Measurements from ENCODE around the gene DNAJC4.

Gene DNAJC4

DNA sequence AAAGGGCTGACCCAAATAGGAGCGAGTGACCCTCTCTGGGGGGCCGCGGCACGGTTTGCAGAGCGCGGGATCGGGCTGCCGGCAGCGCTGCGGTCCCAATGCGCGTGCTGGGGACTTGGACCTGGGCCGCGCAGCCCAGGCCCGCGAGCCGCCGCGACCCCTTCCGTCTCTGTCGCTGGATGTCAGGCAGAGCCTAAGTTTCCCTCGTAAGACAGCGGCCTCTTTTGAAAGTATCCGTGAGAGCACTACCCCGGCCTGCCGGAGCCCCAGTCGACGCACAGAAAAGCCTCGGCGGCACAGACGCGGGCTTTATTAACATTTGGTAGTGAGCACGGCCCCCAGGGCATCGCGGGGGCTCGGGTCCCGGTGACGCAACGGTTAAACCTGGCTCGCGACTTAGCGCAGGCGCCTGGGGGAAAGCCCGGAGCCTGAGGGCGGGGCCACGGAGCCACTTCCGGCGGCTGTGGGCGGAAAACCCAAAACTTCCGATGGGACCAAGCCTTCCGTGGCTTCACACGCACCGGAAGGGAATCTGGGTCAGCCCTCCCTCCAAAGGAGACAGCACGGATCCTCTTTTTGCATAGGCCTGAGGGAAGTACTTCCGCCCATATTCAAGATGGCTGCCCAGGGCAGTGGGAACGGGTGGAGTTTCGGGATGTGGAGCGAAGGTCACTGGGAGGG lies 39.3 kb downstream of the DNAJC4 start:
- no peak for TF ChIP-seq CTCF (IDR thresholded peaks at IDR 0.05; ENCODE audit: low read depth, low read length, missing control alignments)
- Histone ChIP-seq H3K27ac (peak overlapping the region; percentile 88), H3K27me3 (replicated peaks) (no peaks in the 10 kb centered on the region), H3K4me3 (ENCODE audit: low read depth, low read length) (peak overlapping the region; percentile 75), H3K36me3 (replicated peaks) (peaks cover 25% of the 10 kb centered on the region)
- in situ Hi-C loops (cut with HindIII; ENCODE audit: low pct_ligation_motif_present, low sequenced_read_pairs), result no loop called here
- peak; percentile 99 for DNase-seq

- no peak overlapping the region for H3K4me3 ChIP-seq (ENCODE audit: low read depth, low read length)
- peaks cover 2% of the 10 kb centered on the region for H3K36me3 ChIP-seq (replicated peaks)
- TF ChIP-seq CTCF (IDR thresholded peaks at IDR 0.05; ENCODE audit: low read depth, low read length, missing control alignments), result no peak
- no peak overlapping the region for H3K27ac ChIP-seq
- in situ Hi-C loops (cut with HindIII; ENCODE audit: low pct_ligation_motif_present, low sequenced_read_pairs), result no loop called here
- DNase-seq, result no peak
- no peaks in the 10 kb centered on the region for H3K27me3 ChIP-seq (replicated peaks)
These were observed 44.9 kb downstream of the DNAJC4 start for GRCh38 chr11:64275031-64275800.

- no peaks in the 10 kb centered on the region for H3K27me3 ChIP-seq (replicated peaks)
- TF ChIP-seq CTCF (IDR thresholded peaks at IDR 0.05; ENCODE audit: low read depth, low read length, missing control alignments), result no peak
- H3K4me3 ChIP-seq (ENCODE audit: low read depth, low read length), result no peak overlapping the region
- in situ Hi-C loops (cut with HindIII; ENCODE audit: low pct_ligation_motif_present, low sequenced_read_pairs), result no loop called here
- no peak for DNase-seq
- H3K27ac ChIP-seq, result no peak overlapping the region
- peaks cover 2% of the 10 kb centered on the region for H3K36me3 ChIP-seq (replicated peaks)
These were observed 45.5 kb downstream of the DNAJC4 start for GRCh38 chr11:64275841-64276240.

DNA sequence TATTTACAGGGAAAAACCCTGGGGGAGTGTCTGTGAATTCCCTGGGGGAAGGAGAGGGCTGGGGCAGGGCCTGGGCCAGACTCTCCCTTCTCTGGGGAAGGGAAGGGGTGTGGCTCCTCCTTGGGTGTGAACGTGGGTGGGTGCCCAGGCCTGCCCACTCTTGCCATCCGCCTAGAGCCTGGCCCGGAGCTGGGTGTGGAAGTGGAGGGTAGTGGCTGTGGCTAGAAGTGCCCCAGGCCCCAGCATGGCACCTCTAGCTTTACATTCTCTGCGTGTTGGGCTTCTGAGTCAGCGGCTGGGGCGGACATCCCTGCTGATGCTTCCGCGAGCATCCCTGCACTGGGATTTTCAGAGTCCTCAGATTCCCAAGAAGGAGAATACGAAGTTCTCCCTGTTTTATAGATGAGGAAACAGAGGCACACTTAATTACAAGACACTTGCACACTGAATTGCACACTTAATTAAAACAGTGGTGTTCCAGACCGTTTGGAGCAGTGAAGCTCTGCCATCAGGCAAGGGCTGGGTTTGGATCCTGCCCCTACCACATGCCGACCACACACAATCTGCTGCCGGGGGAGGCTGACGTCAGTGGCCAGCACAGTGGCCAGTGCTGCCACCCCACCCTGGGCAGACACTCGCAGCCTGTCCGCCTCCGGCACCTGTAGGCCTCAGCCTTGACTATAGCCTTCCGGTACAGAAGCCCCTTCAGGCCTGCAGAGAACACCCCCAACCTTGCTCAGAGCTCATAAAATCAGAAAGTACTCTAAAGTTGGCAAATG lies 46.5 kb downstream of the DNAJC4 start:
- DNase-seq, result peak; percentile 56
- TF ChIP-seq CTCF (IDR thresholded peaks at IDR 0.05; ENCODE audit: low read depth, low read length, missing control alignments), result no peak
- Histone ChIP-seq H3K27ac (peak overlapping the region; percentile 66), H3K36me3 (replicated peaks) (peaks cover 2% of the 10 kb centered on the region), H3K4me3 (ENCODE audit: low read depth, low read length) (no peak overlapping the region), H3K27me3 (replicated peaks) (no peaks in the 10 kb centered on the region)
- in situ Hi-C loops (cut with HindIII; ENCODE audit: low pct_ligation_motif_present, low sequenced_read_pairs), result no loop called here

- no peak for DNase-seq
- Histone ChIP-seq H3K27ac (no peak overlapping the region), H3K36me3 (replicated peaks) (peaks cover 2% of the 10 kb centered on the region), H3K4me3 (ENCODE audit: low read depth, low read length) (no peak overlapping the region), H3K27me3 (replicated peaks) (no peaks in the 10 kb centered on the region)
- in situ Hi-C loops (cut with HindIII; ENCODE audit: low pct_ligation_motif_present, low sequenced_read_pairs), result no loop called here
- no peak for TF ChIP-seq CTCF (IDR thresholded peaks at IDR 0.05; ENCODE audit: low read depth, low read length, missing control alignments)
These were observed 48.3 kb downstream of the DNAJC4 start for GRCh38 chr11:64278576-64279190.
